Liver (tissue), 9 donors: ENCODE results near the gene SEZ6L2. TPM values are rescaled to one million over a fixed set of nuclear protein-coding genes. Genes with fewer than 3 reads are reported as not detected.

Source experiments
- DNase-seq: peaks from one replicate; pipeline ENCODE4 v3.0.0-alpha.2; 2017; ENCODE audit warnings: low spot score
- H3K27ac ChIP-seq, 2 donors: one replicate each; pipeline ENCODE4 v1.7.0; 2013; ENCODE audit warnings: inconsistent platforms in 2 of 2, low read length in 2 of 2, control low read depth in 1 of 2, low read depth in 1 of 2, mild to moderate bottlenecking in 1 of 2
- H3K27me3 ChIP-seq, 4 donors: one replicate each; pipeline versions ENCODE4 v1.6.1 to v1.7.0; 2013; ENCODE audit warnings: low read length in 3 of 4, inconsistent platforms in 1 of 4, mild to moderate bottlenecking in 1 of 4, moderate library complexity in 1 of 4; ENCODE audit not compliant: control insufficient read depth in 4 of 4, insufficient read depth in 4 of 4
- H3K36me3 ChIP-seq, 4 donors: one replicate each; pipeline versions ENCODE4 v1.6.1 to v1.7.0; 2013; ENCODE audit warnings: low read length in 3 of 4, mild to moderate bottlenecking in 3 of 4, low read depth in 1 of 4, moderate library complexity in 1 of 4; ENCODE audit not compliant: control insufficient read depth in 4 of 4, insufficient read depth in 3 of 4
- H3K4me1 ChIP-seq, 4 donors: one replicate each; pipeline versions ENCODE4 v1.6.1 to v1.7.0; 2013; ENCODE audit warnings: low read length in 3 of 4, mild to moderate bottlenecking in 3 of 4, moderate library complexity in 1 of 4; ENCODE audit not compliant: control insufficient read depth in 4 of 4, insufficient read depth in 4 of 4
- H3K4me3 ChIP-seq, 3 donors: one replicate each; pipeline versions ENCODE4 v1.6.1 to v1.7.0; 2013; ENCODE audit warnings: low read length in 3 of 3, control low read depth in 1 of 3, low read depth in 1 of 3, mild to moderate bottlenecking in 1 of 3
- H3K9ac ChIP-seq, 2 donors: one replicate each; pipeline ENCODE4 v1.7.0; 2013; ENCODE audit warnings: low read length in 2 of 2, mild to moderate bottlenecking in 2 of 2, moderate library complexity in 2 of 2, control low read depth in 1 of 2, low read depth in 1 of 2
- H3K9me3 ChIP-seq, 4 donors: one replicate each; pipeline versions ENCODE4 v1.6.1 to v1.7.0; 2013; ENCODE audit warnings: low read length in 3 of 4; ENCODE audit not compliant: control insufficient read depth in 4 of 4
- EGR1 ChIP-seq, 2 donors: IDR thresholded peaks; 2 replicates each; pipeline ENCODE4 v1.6.1; 2016 to 2018; ENCODE audit warnings: antibody characterized with exemption in 2 of 2, low read depth in 2 of 2
- FOXA1 ChIP-seq: IDR thresholded peaks from 2 replicates; pipeline ENCODE4 v1.6.1; 2016; ENCODE audit warnings: antibody characterized with exemption
- FOXA2 ChIP-seq: IDR thresholded peaks from 2 replicates; pipeline ENCODE4 v1.6.1; 2016; ENCODE audit warnings: antibody characterized with exemption
- GABPA ChIP-seq, 2 donors: IDR thresholded peaks in 1 of 2; conservative IDR thresholded peaks in 1 of 2; 2 replicates each; pipeline ENCODE4 v1.6.1; 2016; ENCODE audit warnings: antibody characterized with exemption in 2 of 2, mild to moderate bottlenecking in 1 of 2, moderate library complexity in 1 of 2
- HNF4A ChIP-seq, 2 donors: conservative IDR thresholded peaks; 2 replicates each; pipeline ENCODE4 v1.6.1; 2016; ENCODE audit warnings: antibody characterized with exemption in 2 of 2, mild to moderate bottlenecking in 2 of 2
- HNF4G ChIP-seq: IDR thresholded peaks from 2 replicates; pipeline ENCODE4 v1.6.1; 2016; ENCODE audit warnings: antibody characterized with exemption
- JUND ChIP-seq, 2 donors: IDR thresholded peaks; 2 replicates each; pipeline ENCODE4 v1.6.1; 2016; ENCODE audit warnings: antibody characterized with exemption in 2 of 2
- MAX ChIP-seq: IDR thresholded peaks from 2 replicates; pipeline ENCODE4 v1.6.1; 2016; ENCODE audit warnings: antibody characterized with exemption
- NR2F2 ChIP-seq: IDR thresholded peaks from 2 replicates; pipeline ENCODE4 v1.6.1; 2016; ENCODE audit warnings: antibody characterized with exemption
- RAD21 ChIP-seq, 2 donors: IDR thresholded peaks; 2 replicates each; pipeline ENCODE4 v1.6.1; 2016; ENCODE audit warnings: antibody characterized with exemption in 2 of 2, mild to moderate bottlenecking in 2 of 2
- REST ChIP-seq: IDR thresholded peaks from 2 replicates; pipeline ENCODE4 v1.6.1; 2016; ENCODE audit warnings: antibody characterized with exemption, mild to moderate bottlenecking
- RXRA ChIP-seq, 2 donors: IDR thresholded peaks; 2 replicates each; pipeline ENCODE4 v1.6.1; 2017 to 2018; ENCODE audit warnings: antibody characterized with exemption in 2 of 2, mild to moderate bottlenecking in 1 of 2
- SP1 ChIP-seq: IDR thresholded peaks from 2 replicates; pipeline ENCODE4 v1.6.1; 2018; ENCODE audit warnings: antibody characterized with exemption, mild to moderate bottlenecking
- TAF1 ChIP-seq: conservative IDR thresholded peaks from 2 replicates; pipeline ENCODE4 v1.6.1; 2016; ENCODE audit warnings: antibody characterized with exemption, mild to moderate bottlenecking
- YY1 ChIP-seq: IDR thresholded peaks from 2 replicates; pipeline ENCODE4 v1.6.1; 2016; ENCODE audit warnings: antibody characterized with exemption, mild to moderate bottlenecking
- WGBS: extraction: QIAGEN DNeasy Blood & Tissue Kit; methylation state at CpG from one replicate; pipeline ENCODE4 v1.1.7; 2013; 5-methylcytosine and 5-hydroxymethylcytosine counted together
- polyA plus RNA-seq, 2 donors: library from polyadenylated mRNA; stranded (reverse) in 1 of 2; unstranded in 1 of 2; fragments of 200-250 nt in 1 of 2; fragments of >200 nt in 1 of 2; fragmentation: Nextera tagmentation in 1 of 2; extraction: Ambion mirVana in 1 of 2; gene quantifications; one replicate each; pipeline versions ENCODE4 v1.2.1 to v1.2.3, GENCODE V29; 2013 to 2015
- total RNA-seq, 2 donors: library from RNA; depleted of rRNA; stranded (reverse); fragments of >200 nt; gene quantifications; one replicate each; pipeline ENCODE4 v1.2.3, GENCODE V29; 2014
- TF ChIP-seq, protein P1 (sequence below): IDR thresholded peaks from 2 replicates; pipeline ENCODE4 v1.6.1; 2016; ENCODE audit warnings: antibody characterized with exemption
- TF ChIP-seq, protein P2 (sequence below): fragments of 150-350 bp; IDR thresholded peaks from 2 replicates; pipeline ENCODE4 v1.5.1; 2017; ENCODE audit warnings: improper control_type of control experiment, low read depth, low read length; ENCODE audit not compliant: missing input control
- TF ChIP-seq, protein P3 (sequence below): IDR thresholded peaks from 2 replicates; pipeline ENCODE4 v1.6.1; 2016; ENCODE audit warnings: antibody characterized with exemption
- donor health status: healthy.
- donor health status: healthy.
- donor health status: healthy.
- donor health status: healthy.
- donor health status: healthy.

SEZ6L2 gene
- total and polyA plus RNA-seq, 4 donors, result 0.24 to 0.37 (median 0.30) TPM

DNA sequence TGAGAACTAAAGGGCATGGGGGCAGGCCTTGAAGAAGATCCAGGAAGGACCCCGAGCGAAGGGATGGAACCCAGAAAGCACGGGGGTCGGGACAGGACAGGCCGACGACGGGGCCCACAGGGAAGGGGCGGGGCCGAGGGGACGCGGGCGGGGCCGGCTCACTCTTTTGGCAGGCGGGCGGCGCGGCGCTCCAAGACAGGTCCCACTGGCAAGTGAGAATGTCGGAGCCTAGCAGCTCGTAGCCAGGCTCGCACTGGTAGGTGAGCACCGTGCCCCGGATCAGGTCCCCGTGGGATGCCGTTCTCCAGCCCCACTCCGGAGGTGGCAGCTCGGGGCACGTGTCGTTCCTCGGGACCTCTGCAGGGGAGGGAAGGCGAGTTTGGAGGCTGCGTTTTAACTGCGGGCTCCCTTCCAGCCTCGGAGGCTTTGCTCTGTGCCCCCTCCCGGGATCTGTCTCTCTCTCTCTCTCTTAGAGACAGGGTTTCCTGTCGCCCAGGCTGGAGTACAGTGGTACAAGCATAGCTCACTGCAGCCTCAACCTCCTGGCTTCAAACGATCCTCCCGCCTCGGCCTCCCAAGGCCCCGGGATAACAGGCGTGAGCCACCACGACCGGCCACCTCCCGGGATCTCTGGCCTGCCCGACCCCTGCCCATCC, 22.6 kb downstream of the SEZ6L2 start:
- H3K4me1 ChIP-seq, result no peaks in the 10 kb centered on the region
- H3K27ac ChIP-seq, result no peak overlapping the region
- no peaks in the 10 kb centered on the region for H3K36me3 ChIP-seq
- peaks cover 0 to 2% (median 0%) of the 10 kb centered on the region in 4 donors for H3K27me3 ChIP-seq
- 11% methylated on average over 45 of the region's 45 CpGs for WGBS
- no peak overlapping the region for H3K9ac ChIP-seq
- H3K4me3 ChIP-seq, result peak overlapping the region in 1 of 3 donors; percentile 6
- H3K9me3 ChIP-seq, result no peaks in the 10 kb centered on the region
- DNase-seq, result no peak
- TF ChIP-seq HNF4G, result no peak
- no peak for TF ChIP-seq REST
- no peak for TF ChIP-seq FOXA2
- no peak for TF ChIP-seq FOXA1
- TF ChIP-seq SP1, result no peak
- TF ChIP-seq EGR1 (IDR thresholded peaks at IDR 0.05; ENCODE audit: low read depth in 2 of 2), result no peak
- no peak for TF ChIP-seq HNF4A (conservative IDR thresholded peaks at IDR 0.05)
- no peak for TF ChIP-seq JUND (IDR thresholded peaks at IDR 0.05)
- TF ChIP-seq TAF1, result no peak
- no peak for TF ChIP-seq NR2F2
- TF ChIP-seq, protein P1, sequence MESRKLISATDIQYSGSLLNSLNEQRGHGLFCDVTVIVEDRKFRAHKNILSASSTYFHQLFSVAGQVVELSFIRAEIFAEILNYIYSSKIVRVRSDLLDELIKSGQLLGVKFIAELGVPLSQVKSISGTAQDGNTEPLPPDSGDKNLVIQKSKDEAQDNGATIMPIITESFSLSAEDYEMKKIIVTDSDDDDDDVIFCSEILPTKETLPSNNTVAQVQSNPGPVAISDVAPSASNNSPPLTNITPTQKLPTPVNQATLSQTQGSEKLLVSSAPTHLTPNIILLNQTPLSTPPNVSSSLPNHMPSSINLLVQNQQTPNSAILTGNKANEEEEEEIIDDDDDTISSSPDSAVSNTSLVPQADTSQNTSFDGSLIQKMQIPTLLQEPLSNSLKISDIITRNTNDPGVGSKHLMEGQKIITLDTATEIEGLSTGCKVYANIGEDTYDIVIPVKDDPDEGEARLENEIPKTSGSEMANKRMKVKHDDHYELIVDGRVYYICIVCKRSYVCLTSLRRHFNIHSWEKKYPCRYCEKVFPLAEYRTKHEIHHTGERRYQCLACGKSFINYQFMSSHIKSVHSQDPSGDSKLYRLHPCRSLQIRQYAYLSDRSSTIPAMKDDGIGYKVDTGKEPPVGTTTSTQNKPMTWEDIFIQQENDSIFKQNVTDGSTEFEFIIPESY, result no peak
- TF ChIP-seq, protein P2, sequence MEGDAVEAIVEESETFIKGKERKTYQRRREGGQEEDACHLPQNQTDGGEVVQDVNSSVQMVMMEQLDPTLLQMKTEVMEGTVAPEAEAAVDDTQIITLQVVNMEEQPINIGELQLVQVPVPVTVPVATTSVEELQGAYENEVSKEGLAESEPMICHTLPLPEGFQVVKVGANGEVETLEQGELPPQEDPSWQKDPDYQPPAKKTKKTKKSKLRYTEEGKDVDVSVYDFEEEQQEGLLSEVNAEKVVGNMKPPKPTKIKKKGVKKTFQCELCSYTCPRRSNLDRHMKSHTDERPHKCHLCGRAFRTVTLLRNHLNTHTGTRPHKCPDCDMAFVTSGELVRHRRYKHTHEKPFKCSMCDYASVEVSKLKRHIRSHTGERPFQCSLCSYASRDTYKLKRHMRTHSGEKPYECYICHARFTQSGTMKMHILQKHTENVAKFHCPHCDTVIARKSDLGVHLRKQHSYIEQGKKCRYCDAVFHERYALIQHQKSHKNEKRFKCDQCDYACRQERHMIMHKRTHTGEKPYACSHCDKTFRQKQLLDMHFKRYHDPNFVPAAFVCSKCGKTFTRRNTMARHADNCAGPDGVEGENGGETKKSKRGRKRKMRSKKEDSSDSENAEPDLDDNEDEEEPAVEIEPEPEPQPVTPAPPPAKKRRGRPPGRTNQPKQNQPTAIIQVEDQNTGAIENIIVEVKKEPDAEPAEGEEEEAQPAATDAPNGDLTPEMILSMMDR, result no peak
- no peak for TF ChIP-seq RAD21 (IDR thresholded peaks at IDR 0.05)
- no peak for TF ChIP-seq RXRA (IDR thresholded peaks at IDR 0.05)
- TF ChIP-seq MAX, result no peak
- no peak for TF ChIP-seq GABPA (IDR thresholded peaks at IDR 0.05 in 1 of 2, conservative IDR thresholded peaks at IDR 0.05 in 1 of 2)
- no peak for TF ChIP-seq YY1
- TF ChIP-seq, protein P3, sequence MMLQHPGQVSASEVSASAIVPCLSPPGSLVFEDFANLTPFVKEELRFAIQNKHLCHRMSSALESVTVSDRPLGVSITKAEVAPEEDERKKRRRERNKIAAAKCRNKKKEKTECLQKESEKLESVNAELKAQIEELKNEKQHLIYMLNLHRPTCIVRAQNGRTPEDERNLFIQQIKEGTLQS, result no peak
